Glutamatergic neuron (in vitro differentiated cells): ENCODE results near the gene CRACR2A. TPM values are rescaled to one million over a fixed set of nuclear protein-coding genes. Genes with fewer than 3 reads are reported as not detected.
A peak's percentile ranks its signal among the peaks of the same experiment; 100 is the strongest.

Source experiments
- DNase-seq: peaks from one replicate; pipeline ENCODE4 v3.0.0; 2022
- H3K27ac Mint-ChIP-seq: one replicate; pipeline ENCODE4 v1.8.0; 2020; ENCODE audit warnings: mild to moderate bottlenecking, mixed read lengths, inconsistent platforms; ENCODE audit not compliant: unreplicated experiment
- H3K27me3 Mint-ChIP-seq: one replicate; pipeline ENCODE4 v1.8.0; 2020; ENCODE audit warnings: mild to moderate bottlenecking, moderate library complexity, mixed read lengths, inconsistent platforms; ENCODE audit not compliant: unreplicated experiment
- H3K36me3 Mint-ChIP-seq: one replicate; pipeline ENCODE4 v1.8.0; 2020; ENCODE audit warnings: mild to moderate bottlenecking, mixed read lengths, inconsistent platforms; ENCODE audit not compliant: unreplicated experiment
- H3K4me1 Mint-ChIP-seq: one replicate; pipeline ENCODE4 v1.8.0; 2020; ENCODE audit warnings: mild to moderate bottlenecking, low read depth, mixed read lengths, inconsistent platforms; ENCODE audit not compliant: unreplicated experiment
- H3K4me3 Mint-ChIP-seq: one replicate; pipeline ENCODE4 v1.8.0; 2020; ENCODE audit warnings: mild to moderate bottlenecking, mixed read lengths, inconsistent platforms; ENCODE audit not compliant: unreplicated experiment
- H3K9me3 Mint-ChIP-seq: one replicate; pipeline ENCODE4 v1.8.0; 2020; ENCODE audit warnings: mild to moderate bottlenecking, moderate library complexity, mixed read lengths, inconsistent platforms; ENCODE audit not compliant: unreplicated experiment
- total RNA-seq: library from RNA; stranded (reverse); fragmentation: NEBNext Ultra II Directional; extraction: Animal tissue kit (Norgen Biotek cat#: 25700); gene quantifications from one replicate; pipeline ENCODE4 v1.2.1, GENCODE V29; 2021; ENCODE audit not compliant: unreplicated experiment
- TF ChIP-seq, protein P1 (sequence below): fragments of 200-600 bp; sonication (generic); IDR thresholded peaks from one replicate; pipeline ENCODE4 v1.5.0; 2021; ENCODE audit not compliant: partially characterized antibody, unreplicated experiment

CRACR2A gene
- total RNA-seq, 1 donor from 2014 or later: 4.5 TPM

DNA sequence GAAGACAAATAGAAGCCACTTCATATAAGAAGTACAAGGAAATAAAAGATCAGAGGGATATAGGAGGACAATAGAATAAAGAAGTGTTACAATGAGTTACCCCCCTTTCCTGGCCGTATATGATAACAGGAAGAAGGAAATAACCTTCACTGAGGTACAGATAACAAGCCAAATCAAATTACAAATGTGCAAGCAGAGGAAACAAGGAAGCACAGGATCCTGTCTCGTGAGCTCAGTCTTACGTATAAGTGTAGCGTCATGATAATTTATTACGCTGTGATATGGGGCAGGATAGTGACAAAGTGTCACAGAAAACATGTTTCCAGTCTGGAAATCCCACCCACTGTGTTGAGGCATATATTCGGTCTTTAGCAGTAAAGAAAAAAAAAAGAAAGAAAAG, 26.5 kb downstream of the CRACR2A start:
- Mint-ChIP-seq H3K36me3 (peaks cover 4% of the 10 kb centered on the region), H3K27me3 (no peaks in the 10 kb centered on the region), H3K27ac (no peak overlapping the region), H3K9me3 (no peaks in the 10 kb centered on the region), H3K4me3 (no peak overlapping the region), H3K4me1 (peaks cover 27% of the 10 kb centered on the region)
- no peak for DNase-seq
- TF ChIP-seq, protein P1, sequence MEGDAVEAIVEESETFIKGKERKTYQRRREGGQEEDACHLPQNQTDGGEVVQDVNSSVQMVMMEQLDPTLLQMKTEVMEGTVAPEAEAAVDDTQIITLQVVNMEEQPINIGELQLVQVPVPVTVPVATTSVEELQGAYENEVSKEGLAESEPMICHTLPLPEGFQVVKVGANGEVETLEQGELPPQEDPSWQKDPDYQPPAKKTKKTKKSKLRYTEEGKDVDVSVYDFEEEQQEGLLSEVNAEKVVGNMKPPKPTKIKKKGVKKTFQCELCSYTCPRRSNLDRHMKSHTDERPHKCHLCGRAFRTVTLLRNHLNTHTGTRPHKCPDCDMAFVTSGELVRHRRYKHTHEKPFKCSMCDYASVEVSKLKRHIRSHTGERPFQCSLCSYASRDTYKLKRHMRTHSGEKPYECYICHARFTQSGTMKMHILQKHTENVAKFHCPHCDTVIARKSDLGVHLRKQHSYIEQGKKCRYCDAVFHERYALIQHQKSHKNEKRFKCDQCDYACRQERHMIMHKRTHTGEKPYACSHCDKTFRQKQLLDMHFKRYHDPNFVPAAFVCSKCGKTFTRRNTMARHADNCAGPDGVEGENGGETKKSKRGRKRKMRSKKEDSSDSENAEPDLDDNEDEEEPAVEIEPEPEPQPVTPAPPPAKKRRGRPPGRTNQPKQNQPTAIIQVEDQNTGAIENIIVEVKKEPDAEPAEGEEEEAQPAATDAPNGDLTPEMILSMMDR: no peak

DNA sequence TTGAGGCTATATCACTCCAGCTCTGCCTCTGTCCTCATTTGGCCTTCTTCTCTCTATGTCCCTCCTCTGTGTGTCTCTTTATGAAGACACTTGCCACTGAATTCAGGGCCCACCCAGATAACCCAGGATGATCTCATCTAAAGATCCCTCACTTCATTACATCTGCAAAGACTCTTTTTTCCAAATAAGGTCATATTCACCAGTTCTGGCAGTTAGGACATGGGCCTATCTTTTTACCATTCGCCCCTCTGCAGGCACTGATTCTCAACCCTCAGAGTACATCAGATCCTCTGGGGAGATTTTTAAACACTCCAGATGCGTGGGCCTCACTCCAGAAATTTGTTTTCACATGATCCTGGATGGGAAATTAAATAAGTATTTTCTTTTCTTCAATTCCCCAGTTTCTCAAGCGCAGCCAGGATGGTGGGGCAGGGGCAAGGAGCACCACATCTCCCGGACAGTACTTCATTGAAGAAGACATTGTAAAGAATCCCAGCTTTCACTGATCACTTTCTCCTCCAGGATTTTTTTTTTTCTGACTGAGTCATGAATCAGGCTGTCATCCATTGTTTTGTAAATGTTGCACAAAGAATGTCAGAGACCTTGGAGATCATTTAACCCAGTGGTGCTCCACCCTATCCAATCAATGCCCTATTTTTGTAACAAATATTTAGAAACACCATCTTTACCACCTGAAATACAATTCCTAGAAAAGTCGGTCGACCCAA, 27.4 kb downstream of the CRACR2A start:
- peaks cover 6% of the 10 kb centered on the region for H3K36me3 Mint-ChIP-seq
- TF ChIP-seq, protein P1: no peak
- no peaks in the 10 kb centered on the region for H3K27me3 Mint-ChIP-seq
- no peak for DNase-seq
- no peaks in the 10 kb centered on the region for H3K9me3 Mint-ChIP-seq
- H3K27ac Mint-ChIP-seq: peak overlapping the region; percentile 41
- peak overlapping the region; percentile 37 for H3K4me3 Mint-ChIP-seq
- peaks cover 27% of the 10 kb centered on the region for H3K4me1 Mint-ChIP-seq

DNA sequence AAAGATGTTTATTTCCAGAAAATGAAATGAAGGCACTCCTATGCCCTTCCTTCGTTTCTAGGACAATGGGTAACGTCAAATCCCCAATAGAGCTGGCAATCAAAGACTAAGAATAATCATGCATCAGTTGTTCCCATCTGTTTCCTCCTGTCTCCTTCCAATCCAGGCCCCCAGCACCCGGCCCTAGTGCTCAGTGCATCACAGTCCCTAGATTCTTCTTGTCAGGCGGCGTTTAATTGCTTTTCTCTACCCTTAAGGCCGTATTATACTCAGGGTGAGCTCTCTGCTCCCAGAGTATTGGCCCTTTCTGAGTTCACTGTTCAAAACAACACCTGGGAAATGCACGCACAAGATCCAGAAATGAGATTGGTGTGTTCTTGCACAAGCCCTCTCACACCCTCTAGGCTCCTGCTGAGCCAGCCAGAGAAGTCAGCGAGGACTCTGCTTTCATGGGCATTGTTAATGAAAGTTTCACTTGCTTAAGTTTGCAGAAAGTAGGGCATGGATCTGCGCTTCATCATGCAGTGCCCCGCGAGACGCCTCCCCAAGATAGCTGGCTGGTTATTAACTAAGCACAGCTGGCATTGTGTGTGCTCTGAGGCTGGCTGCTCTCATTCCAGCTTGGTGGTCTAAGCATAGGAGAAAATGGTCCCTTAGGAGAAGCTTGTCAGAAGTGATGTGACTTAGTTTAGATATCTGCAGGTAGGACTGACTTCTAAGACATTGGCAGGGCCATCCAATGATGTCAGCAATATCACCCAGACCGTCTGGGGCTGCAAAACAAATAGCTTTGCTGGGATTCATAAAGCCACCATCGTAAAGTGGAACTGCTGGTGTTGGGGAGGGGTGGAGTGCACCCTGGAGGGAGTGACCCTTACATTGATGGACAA, 28.7 kb downstream of the CRACR2A start:
- DNase-seq: no peak
- peaks cover 6% of the 10 kb centered on the region for H3K36me3 Mint-ChIP-seq
- TF ChIP-seq, protein P1: no peak
- H3K9me3 Mint-ChIP-seq: peaks cover 1% of the 10 kb centered on the region
- H3K4me1 Mint-ChIP-seq: peaks cover 25% of the 10 kb centered on the region
- H3K27ac Mint-ChIP-seq: no peak overlapping the region
- no peaks in the 10 kb centered on the region for H3K27me3 Mint-ChIP-seq
- H3K4me3 Mint-ChIP-seq: no peak overlapping the region

DNA sequence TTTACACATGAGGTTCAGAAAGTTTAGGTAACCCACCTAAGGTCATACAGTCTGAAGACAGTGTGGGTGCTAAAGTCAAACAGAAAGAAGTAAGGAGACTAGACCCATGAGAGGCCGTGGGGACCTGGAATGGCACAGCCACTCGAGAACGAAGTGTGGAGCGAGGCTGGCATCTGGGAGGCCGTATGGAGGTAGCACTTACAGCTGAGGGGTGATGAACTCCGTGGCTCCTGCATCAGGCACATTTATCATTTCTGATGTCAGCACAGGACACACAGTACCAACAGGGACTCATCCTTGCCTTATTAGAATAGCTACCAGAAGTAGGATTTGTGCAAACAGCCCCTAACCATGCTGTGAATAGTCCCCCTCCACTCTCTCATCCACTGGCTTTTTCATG, 30.5 kb downstream of the CRACR2A start:
- peaks cover 6% of the 10 kb centered on the region for H3K36me3 Mint-ChIP-seq
- H3K4me1 Mint-ChIP-seq: peaks cover 19% of the 10 kb centered on the region
- no peak overlapping the region for H3K27ac Mint-ChIP-seq
- DNase-seq: no peak
- H3K9me3 Mint-ChIP-seq: peaks cover 1% of the 10 kb centered on the region
- no peak overlapping the region for H3K4me3 Mint-ChIP-seq
- no peaks in the 10 kb centered on the region for H3K27me3 Mint-ChIP-seq
- TF ChIP-seq, protein P1: no peak

DNA sequence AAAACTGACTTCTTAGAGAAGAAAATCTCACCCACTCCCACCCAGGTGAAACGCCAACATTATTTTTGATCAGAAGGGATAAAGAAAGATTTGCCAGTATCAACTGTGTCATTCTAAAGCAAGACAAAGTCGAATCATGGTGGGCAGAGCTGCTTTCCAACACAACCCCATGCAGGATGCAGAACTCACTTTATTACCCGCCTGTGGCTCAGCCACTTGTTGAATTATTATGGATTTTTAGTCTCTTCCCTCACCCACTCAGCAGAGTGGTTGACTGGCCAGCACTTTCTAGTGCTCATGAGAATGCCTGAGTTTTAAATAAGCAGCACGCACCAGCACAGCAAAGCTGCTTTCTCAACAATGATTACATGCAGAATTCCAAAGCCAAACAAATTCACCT, 32.1 kb downstream of the CRACR2A start:
- Mint-ChIP-seq H3K4me3 (no peak overlapping the region), H3K36me3 (peaks cover 6% of the 10 kb centered on the region), H3K9me3 (peaks cover 1% of the 10 kb centered on the region), H3K4me1 (peaks cover 17% of the 10 kb centered on the region), H3K27ac (no peak overlapping the region), H3K27me3 (no peaks in the 10 kb centered on the region)
- DNase-seq: no peak
- TF ChIP-seq, protein P1: no peak
